HG02763 (cell line): ENCODE measurements around the gene RPL22.

Experiments used
- ATAC-seq: cut with Tn5 transposase; IDR thresholded peaks from one replicate; pipeline ENCODE4 v1.9.1; 2021; ENCODE audit warnings: mild to moderate bottlenecking, moderate library complexity; ENCODE audit not compliant: unreplicated experiment

RPL22 gene

DNA sequence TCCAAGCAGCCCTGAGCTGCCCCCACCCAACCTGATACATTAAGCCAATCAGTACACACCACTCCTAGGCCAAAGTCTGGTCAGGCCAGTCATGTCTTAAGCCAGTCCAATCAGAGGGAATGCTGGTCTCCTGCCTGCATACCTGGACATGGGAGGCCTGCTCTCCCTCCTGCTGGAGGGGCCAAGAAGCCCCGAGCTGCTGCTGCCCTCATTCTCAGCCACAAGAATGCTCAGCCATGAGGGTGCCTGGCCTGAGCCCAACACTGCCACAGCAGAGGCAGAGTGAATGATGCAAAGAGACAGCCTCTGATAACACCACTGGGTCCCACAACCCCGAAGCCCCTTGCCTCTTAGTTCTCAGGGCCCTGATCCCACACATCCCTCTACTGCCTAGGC, 42.3 kb downstream of the RPL22 start:
- ATAC-seq, result no peak

DNA sequence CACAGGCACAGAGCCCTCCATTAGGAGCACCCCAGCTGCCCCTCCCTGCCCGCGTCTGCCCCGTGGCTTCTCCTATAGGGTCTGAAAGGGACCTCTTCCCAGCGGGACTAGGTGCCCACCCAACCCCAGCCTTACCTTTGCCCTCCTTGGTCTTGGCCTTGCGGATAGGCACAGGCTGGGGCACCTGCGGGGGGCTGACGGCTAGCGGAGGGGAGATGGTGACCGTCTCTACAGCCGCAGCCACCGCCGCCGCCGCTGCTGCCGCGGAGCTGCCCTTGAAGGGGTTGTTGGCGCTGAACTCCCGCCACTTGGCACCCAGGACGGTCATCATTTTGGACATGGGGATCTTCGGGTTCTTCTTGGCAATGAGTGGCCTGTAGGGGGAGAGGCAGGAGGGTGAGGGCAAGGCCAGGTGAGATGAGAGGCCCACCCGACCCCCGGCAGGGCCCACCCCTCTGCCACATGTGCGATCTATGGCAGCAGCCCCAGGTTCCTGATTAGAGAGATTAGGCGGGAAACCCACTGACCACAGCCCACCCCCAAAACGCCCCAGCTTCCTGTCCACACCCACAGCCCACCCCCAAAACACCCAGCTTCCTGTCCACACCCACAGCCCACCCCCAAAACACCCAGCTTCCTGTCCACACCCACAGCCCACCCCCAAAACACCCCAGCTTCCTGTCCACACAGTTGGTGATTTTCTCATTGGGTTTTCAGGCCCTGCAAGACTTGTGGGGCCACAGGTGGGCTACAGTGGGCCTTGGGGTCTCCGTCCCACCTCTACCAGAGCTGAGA, 44.7 kb downstream of the RPL22 start:
- ATAC-seq, result no peak

DNA sequence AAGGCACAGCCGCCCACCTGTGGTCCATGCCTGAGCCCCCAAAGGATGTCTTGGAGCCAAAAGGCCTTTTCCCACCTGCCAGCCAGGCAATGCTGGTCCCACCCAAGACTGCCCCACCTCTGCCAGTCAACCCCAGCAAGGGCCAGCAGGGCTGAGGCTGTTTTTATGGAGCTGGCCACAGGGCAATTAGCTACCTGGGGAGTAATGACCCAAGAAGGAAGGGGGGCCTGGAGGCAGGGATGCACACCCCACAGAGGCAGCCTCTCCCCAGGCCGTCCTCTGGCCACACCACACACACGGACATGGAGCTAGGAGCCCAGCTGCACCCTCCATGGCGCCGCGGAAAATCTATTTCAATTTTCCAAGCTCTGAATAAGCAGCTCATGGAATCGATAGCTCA, 46.5 kb downstream of the RPL22 start:
- ATAC-seq, result no peak

DNA sequence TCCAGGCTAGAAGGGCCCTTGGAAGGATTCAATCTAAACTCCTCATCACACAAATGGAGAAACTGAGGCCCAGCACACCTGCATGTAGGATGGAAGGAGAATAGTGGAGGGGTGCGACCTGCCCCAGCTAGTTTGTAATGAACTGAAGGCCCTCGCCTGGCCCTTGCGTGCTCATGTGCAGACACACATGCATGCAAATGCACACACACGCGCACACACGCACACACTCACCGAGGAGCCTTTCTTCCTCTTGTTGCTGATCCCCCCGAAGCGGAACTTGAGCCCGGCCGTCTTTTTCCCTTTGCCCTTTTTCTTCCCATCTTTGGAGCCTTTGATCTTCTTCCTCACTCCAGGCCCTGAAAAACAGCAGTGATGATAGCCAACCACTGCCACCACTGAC, 47.2 kb downstream of the RPL22 start:
- ATAC-seq, result no peak

DNA sequence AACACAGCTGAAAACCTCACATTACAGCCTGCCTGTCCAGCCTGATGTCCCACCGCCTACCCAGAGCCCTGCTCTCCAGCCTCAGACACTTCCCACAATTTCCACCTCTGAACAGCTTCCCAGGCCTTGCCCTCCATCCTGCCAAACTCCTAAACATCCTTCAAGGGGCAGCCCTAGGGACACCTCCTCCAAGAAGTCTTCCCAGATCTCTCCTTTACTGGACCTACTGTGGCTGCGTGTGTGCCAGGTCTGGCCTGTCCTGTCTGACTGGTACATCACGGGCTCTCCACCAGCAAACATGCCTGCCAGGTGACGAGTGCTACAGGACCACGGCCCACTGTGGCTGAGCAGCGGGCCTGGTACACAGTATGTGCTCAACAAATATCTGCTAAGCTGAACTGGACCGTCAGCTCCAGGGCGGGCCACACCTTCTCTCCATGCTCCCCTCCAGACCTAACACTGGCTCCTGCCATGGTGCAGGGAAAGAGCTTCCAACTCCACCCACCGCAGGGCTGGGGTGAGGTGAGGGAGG, 48.0 kb downstream of the RPL22 start:
- no peak for ATAC-seq

DNA sequence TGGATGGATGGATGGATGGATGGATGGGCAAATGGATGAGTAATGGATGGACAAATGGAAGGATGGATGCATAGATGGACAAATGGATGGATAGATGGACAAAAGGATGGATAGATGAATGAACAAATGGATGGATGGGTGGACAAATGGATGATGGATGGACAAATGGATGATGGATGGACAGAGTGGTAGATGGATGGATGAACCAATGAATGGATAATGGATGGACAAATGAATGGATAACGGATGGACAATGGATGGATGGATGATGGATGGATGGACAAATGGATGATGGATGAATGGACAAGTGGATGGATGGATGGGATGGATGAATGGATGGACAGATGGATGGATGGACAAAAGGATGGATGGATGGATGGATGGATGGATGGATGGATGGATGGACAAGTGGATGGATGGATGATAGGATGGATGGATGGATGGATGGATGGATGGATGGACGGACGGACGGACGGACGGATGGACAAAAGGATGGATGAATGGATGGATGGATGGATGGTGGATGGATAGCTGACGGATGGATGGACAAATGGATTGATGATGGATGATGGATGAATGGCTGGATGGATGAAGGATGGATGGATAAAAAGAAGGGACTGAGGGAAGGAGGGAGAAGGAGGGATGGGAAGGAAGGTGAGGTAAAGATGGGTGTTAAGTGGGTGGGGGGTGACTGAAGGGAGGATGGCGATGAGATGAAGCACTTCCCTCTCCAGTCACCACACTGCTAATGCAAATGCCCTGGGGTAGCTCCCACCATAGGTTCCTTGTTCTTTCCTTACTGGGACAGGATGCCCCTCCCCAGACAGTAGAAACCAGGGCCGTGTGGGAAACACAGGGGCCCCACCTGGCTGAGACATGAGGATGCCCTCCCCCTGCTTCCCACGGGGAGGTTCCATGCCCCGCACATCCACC, 49.1 kb downstream of the RPL22 start:
- no peak for ATAC-seq

DNA sequence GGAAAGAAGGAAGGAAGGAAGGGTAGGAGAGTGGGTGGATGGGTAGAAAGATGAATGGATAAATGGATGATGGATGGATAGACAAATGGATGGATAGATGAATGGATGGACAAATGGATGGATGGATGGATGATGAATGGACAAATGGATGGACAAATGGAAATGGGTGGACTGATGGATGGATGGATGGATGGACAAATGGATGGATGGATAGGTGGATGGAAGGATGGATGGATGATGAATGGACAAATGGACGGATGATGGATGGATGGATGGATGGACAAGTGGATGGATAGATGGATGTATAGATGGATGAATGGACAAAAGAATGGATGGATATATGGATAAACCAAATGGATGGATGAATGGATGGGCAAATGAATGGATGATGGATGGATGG, 49.8 kb downstream of the RPL22 start:
- no peak for ATAC-seq

DNA sequence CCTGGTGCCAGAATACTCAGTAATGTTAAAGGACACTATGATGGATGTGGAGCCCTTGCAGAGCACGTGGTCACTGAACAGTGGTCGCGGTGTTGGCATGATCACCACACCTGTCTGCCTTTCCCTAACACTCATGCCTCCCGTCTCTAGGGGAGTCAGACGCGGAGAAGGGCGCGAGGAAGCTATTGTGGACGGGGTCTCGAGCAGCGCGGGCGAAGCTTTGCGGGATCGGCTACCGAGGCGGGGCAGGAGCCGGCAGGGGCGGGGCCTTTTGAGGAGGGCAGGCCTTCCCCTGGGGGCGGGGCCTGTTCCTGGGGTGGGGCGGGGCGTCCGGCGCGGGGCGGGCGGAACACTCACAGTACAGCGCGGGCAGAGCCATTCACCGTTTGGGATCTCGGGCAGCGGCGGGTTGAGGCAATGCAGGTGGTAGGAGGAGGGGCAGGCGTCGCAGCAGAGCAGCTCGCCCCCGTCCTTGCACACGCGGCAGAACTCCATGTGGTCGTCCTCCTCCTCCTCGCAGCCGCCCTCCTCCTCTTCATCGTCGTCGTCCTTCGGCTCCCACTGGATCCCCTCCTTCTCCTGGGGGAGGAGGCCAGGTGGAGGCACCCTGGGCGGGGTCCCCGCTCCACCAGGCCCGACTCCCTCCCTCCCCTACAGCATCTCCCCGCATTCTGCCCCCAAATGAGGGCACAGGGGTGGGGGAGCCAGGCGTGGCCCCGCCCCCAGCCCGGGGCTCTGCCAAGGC, 50.7 kb downstream of the RPL22 start:
- no peak for ATAC-seq

DNA sequence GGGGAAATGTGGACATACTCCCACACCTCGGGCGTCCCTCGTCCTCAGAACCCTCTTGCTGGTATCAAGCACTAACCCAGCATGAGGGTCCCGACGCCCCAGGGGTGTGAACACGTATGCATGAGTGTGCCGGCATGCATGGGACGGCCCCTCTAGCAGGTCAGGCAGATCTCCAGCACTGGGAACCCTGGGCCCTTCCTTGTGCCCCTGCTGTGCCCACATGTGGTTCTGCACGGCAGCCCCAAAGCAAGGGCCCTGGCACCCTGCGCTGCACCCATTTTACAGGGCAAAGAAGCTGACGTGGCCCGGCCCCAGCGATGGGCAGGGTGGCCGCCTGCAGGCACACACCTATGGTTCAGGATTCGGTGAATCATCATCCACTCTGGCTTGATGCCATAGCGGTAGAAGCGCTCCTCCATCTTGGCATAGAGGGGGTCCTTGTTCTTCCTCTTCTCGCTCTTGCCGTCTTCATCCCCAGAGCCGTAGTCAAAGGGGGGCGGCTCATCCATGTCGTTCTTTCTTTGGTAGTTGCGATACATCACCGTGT, 53.5 kb downstream of the RPL22 start:
- no peak for ATAC-seq

DNA sequence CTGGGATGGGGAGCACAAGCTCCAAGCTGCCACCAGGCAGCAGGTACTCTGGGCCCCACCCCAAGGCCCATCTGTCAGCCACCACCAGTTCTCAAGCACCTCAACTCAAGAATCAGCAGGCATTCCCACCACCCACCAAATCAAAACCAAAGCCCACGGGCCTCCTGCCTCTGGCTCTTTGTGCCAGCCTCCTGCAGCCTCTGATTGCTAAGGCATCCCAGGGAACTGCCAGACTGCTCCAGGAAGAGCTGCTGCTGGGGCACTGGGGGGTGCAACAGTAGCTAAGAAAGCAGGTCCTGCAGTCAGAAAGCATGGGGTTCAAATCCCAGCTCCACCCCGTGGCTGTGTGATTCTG, 54.0 kb downstream of the RPL22 start:
- no peak for ATAC-seq

DNA sequence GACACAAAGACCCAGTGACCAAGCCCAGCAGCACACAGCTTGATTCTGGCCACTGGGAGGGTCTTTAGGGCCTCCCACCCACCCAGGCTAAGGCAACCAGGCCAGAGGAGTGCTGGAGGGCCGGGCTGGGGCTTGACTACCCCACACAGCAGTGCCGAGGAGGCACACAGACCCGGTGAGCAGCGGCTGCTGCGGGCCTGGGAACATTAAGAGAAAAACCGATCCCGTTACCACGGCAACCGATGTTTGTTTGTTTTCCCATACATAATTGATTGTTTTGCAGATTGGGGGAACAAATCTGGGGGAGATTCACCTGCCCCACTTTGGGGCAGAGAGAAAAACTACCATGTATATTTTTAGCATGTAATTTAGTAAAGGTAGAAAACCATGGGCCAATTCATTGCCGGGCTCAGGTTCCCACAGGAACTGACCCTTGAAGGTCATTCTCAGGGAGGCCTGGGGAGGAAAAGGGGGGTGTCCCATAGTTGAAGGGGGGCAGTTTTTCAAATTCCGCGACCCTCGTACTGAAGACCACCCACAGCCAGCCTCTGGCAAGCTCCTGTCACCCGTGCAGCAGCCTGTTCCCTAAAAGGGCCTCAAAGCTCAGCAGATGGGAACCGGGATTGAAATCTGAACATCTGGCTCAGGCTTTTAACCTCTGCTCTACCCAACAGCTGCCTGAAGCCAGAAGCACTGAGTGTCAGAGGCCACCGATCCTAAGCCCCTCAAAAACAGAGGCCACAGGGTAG, 54.6 kb downstream of the RPL22 start:
- no peak for ATAC-seq

DNA sequence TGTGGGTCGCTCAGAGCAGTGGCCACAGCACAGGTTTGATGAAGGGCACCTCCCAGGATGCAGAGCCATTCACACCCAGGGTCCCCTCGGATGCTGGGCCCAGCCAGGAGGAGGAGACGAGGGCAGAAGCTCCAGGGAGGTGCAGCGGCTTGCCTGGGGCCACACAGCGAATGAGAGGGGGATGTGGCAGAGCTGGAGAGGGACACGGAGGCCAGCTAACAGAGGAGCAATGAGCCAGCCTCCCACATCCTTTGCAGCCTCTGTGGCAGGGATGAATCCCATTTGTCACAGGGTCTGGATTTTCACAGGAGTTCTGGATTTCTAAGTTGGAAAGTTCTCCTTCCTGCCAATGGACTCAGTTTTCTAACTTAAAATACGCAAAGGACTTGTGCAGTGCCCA, 55.2 kb downstream of the RPL22 start:
- ATAC-seq, result no peak

DNA sequence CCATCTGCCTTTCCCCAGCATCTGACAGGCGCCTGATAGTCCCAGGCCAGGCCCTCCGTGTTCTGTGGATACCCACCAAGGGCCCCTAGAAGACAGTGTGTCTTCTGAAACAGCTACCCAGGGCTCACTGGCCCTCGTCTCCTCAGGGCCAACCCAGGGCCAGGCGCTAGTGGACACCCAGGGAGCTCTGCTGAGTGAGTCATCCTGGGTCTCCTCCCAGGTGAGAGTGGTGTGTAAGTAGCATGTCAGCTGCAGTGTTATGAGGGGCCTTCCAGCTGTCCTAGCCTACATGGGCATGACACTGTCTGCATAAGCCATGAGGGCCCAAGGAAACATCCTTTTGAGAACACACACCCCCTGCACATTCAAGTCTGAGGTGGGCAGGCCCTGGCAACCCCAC, 56.0 kb downstream of the RPL22 start:
- ATAC-seq, result no peak

DNA sequence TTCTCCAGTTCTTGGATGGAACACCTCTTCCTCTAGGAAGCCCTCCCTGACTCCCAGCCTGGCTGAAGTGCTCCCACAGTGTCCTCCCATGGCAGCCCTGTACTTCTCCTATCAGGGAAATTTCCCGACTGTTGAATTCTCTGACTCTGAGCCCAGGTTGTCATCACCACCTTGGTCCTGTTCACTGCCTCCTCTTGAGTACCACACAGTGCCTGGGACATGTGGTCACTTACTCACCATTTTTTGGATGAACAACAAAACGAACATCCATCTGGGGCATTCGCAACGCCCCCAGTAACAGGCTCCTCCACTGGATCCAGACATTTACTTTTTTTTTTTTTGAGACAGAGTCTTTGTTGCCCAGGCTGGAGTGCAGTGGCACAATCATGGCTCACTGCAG, 56.7 kb downstream of the RPL22 start:
- no peak for ATAC-seq

DNA sequence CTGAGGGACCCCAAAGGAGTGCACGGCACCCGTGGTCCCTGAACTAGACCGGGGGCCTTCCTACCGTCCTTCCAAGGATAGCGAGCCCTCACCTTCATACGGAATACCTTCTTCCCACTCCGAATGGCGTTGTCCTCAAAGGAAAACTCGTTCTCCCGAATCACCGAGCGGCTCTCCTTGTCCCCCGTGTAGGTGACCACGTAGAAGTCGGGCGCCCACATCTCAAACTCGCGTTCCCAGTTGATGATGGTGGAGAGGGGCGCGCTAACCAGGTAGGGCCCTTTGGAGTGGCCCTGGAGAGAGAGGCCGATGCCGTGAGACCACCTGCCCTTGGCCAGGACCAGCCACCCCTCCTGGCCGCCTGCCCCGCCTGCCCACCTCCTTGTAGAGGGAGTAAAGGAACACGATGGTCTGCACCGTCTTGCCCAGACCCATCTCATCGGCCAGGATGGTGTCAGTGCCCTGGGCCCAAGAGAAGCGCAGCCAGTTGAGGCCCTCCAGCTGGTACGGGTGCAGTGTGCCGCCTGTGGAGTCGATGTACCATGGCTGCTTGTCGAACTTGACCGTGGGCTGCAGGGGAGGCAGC, 57.3 kb downstream of the RPL22 start:
- ATAC-seq, result no peak

DNA sequence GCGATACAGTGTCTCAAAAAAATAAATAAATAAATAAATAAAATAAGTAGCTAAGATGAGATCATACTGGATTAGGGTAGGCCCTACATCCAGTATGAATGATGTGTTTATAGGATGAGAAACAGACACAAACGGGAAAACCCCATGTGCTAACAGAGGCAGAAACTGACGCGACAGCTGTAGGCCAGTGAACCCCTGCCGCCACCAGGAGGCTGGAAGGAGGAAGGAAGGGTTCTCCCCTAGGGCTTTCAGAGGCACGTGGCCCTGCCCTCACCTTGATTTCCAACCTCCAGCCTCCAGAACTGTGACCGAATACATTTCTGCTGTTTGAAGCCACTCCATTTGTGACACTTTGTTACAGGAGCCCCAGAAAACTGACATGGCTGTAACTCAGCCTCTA, 57.8 kb downstream of the RPL22 start:
- ATAC-seq, result no peak

DNA sequence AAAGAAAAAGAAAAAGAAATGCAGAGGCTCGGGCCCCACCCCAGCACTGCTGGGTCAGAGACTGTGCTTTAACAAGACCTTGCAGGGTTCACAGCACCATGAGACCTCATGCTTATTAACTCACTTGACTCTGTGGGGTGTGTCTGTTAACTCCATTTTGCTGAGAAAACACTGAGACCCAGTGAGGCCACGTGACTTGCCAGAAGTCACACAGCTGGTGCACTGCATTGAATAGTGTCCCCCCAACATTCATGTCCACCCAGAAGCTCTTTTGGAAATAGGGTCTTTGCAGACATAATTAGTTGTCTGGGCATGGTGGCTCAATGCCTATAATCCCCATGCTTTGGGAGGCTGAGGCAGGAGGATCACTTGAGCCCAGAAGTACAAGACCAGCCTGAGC, 59.0 kb downstream of the RPL22 start:
- ATAC-seq, result no peak

DNA sequence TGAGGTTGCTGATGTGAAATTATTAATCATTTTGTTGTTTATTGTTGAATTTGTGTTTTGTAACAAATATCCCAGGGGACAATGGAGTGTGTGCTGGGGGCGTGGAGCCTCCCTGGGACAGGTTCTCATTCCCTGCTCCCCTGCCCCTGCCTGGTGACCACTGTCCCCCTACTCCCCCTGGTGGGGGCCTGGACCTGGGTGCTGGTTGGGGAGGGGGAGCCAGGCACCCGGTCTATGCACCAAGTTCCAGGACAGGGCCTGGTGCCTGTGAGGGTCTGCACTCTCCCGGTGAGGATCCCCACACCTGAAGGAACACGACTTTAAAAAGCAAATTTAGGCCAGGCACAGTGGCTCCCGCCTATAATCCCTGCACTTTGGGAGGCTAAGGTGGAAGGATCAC, 61.6 kb downstream of the RPL22 start:
- ATAC-seq, result no peak

DNA sequence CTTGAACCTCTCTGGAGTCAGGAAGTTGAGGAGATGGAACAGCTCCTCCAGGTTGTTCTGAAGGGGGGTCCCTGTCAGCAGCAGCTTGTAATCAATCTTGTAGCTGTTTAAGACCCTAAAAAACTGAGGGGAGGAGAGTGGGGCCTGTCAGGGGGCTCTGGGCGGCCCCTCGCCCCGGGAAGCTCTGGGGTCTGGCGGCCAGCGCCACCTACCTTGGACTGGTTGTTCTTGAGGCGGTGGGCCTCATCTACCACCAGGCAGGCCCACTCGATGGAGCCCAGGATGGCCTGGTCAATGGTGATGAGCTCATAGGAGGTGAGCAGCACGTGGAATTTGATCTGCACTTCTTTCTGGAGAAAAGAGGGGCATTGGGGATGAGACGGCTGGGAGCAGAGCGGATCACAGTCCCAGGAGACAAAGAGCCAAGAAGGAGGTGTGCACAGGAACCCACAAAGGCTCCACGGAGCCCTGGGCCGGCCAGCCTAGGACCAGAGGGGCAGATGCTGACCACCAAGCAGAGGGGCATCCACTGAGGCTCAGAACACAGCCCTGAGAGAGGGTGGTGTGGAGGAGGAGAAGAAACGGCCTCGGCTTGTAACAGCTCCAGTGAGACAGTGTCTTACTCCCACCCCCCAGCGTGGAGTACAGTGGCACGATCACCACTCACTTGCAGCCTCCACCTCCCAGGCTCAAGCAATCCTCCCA, 62.7 kb downstream of the RPL22 start:
- ATAC-seq, result no peak
